CD4-positive, CD25-positive, alpha-beta regulatory T cell (primary cell): ENCODE measurements around the gene STAB2. TPM values are rescaled to one million over a fixed set of nuclear protein-coding genes. Genes with fewer than 3 reads are reported as not detected.

Experiments
- ATAC-seq, 2 donors: fragments of 150-1000 bp; cut with Tn5 transposase; one replicate each; pipeline ENCODE4 v1.10.0; 2021; ENCODE audit warnings: low read depth in 2 of 2, moderate number of reproducible peaks in 2 of 2, moderate library complexity in 1 of 2
- DNase-seq, 3 donors: peaks; one replicate each; pipeline versions ENCODE4 v3.0.0 to v3.0.0-alpha.2; 2012 to 2022; ENCODE audit warnings: mixed read lengths in 1 of 3
- H3K27ac ChIP-seq: one replicate; pipeline ENCODE4 v1.7.0; 2013; ENCODE audit warnings: mild to moderate bottlenecking, low read length; ENCODE audit not compliant: insufficient read depth, poor library complexity, severe bottlenecking
- H3K27me3 ChIP-seq: one replicate; pipeline ENCODE4 v1.7.0; 2013; ENCODE audit warnings: low read length; ENCODE audit not compliant: control insufficient read depth, insufficient read depth
- H3K36me3 ChIP-seq: one replicate; pipeline ENCODE4 v1.7.0; 2013; ENCODE audit warnings: mild to moderate bottlenecking, low read length, moderate library complexity; ENCODE audit not compliant: control insufficient read depth, insufficient read depth
- H3K4me1 ChIP-seq: 2 replicates; pipeline ENCODE4 v1.7.0; 2013; ENCODE audit warnings: mild to moderate bottlenecking, low read length; ENCODE audit not compliant: insufficient read depth, control insufficient read depth, poor library complexity, severe bottlenecking
- H3K4me3 ChIP-seq: one replicate; pipeline ENCODE4 v1.7.0; 2013; ENCODE audit warnings: low read depth, mild to moderate bottlenecking, low read length, moderate library complexity
- H3K9me3 ChIP-seq, 2 experiments: 1 replicate in 1 of 2; 2 replicates in 1 of 2; pipeline ENCODE4 v1.7.0; 2013; ENCODE audit warnings: low read length in 2 of 2, mild to moderate bottlenecking in 1 of 2, moderate library complexity in 1 of 2; ENCODE audit not compliant: control insufficient read depth in 2 of 2
- H3K27ac Mint-ChIP-seq, 3 donors: one replicate each; pipeline ENCODE4 v1.8.0; 2020 to 2022; ENCODE audit warnings: mild to moderate bottlenecking in 3 of 3, mixed read lengths in 3 of 3, moderate library complexity in 2 of 3
- H3K27me3 Mint-ChIP-seq: one replicate; pipeline ENCODE4 v1.8.0; 2022; ENCODE audit warnings: mild to moderate bottlenecking, mixed read lengths
- H3K36me3 Mint-ChIP-seq: one replicate; pipeline ENCODE4 v1.8.0; 2020; ENCODE audit warnings: mixed read lengths
- H3K4me1 Mint-ChIP-seq, 4 donors: one replicate each; pipeline ENCODE4 v1.8.0; 2020 to 2022; ENCODE audit warnings: mixed read lengths in 4 of 4, mild to moderate bottlenecking in 1 of 4
- H3K4me3 Mint-ChIP-seq, 4 donors: one replicate each; pipeline ENCODE4 v1.8.0; 2020 to 2022; ENCODE audit warnings: mild to moderate bottlenecking in 4 of 4, mixed read lengths in 4 of 4, moderate library complexity in 3 of 4
- H3K9me3 Mint-ChIP-seq, 7 donors: one replicate each; pipeline ENCODE4 v1.8.0; 2020 to 2022; ENCODE audit warnings: mixed read lengths in 7 of 7, mild to moderate bottlenecking in 3 of 7, moderate library complexity in 2 of 7
- polyA plus RNA-seq, 4 donors: library from polyadenylated mRNA; unstranded; fragments of 300-500 nt; fragmentation: Illumina TruSeq; gene quantifications; one replicate each; pipeline ENCODE4 v1.2.3, GENCODE V29; 2021
- total RNA-seq: library from RNA; stranded (reverse); gene quantifications from one replicate; pipeline ENCODE4 v1.2.3, GENCODE V29; 2022

The STAB2 gene
- total and polyA plus RNA-seq, 5 donors from 2014 or later = not detected

DNA sequence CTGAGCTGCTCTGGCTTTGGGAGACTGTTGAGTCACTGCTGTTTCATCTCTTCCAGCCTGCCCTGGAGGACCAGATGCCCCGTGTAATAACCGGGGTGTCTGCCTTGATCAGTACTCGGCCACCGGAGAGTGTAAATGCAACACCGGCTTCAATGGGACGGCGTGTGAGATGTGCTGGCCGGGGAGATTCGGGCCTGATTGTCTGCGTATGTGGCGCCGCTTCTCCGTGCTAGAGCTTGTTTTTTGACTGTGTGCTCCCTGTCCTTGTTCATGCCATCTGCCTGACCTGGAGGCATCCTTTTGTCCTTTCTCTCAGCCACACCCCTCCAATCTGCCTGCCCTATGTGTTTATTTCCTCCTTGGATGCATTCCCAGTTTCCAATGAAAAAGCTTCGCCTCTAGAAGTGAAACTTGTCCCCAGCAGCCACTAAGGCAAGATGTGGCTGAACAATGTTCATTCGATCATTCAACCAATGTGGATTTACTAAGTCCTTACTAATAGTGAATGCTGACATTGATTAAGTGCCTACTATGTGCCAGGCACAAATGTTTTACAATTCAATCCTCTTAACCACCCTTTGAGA is 155.4 kb downstream of the STAB2 start:
- Mint-ChIP-seq H3K27me3 (peaks cover 9% of the 10 kb centered on the region), H3K36me3 (no peaks in the 10 kb centered on the region), H3K9me3 (peaks cover 0 to 3% (median 0%) of the 10 kb centered on the region in 7 donors), H3K4me3 (no peak overlapping the region), H3K27ac (no peak overlapping the region), H3K4me1 (no peaks in the 10 kb centered on the region)
- no peak overlapping the region for H3K4me3 ChIP-seq
- no peaks in the 10 kb centered on the region for H3K36me3 ChIP-seq
- H3K4me1 ChIP-seq = no peaks in the 10 kb centered on the region
- DNase-seq (no peak), ATAC-seq (no peak)
- H3K27me3 ChIP-seq = no peaks in the 10 kb centered on the region
- no peaks in the 10 kb centered on the region for H3K9me3 ChIP-seq
- no peak overlapping the region for H3K27ac ChIP-seq

DNA sequence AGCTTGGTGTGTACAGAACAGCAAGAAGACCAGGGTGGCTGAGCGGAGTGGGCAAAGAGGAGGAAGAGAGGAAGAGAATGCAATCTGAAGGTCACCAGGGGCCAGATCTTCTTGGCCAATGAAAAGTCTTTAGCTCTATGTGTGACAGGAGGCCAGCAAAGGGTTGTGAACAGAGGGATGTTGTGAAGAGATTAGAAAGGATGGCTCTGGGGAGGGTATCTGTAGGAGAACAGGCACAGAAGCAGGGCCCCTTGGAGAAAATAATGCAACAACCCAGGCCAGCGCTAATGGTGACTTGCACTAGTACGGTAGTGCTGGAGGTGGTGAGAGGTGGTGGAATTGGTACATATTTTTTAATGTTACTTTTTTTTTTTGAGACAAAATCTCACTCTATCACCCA is 156.7 kb downstream of the STAB2 start:
- H3K4me3 ChIP-seq = no peak overlapping the region
- ATAC-seq (no peak), DNase-seq (no peak)
- no peaks in the 10 kb centered on the region for H3K27me3 ChIP-seq
- Mint-ChIP-seq H3K4me3 (no peak overlapping the region), H3K27ac (no peak overlapping the region), H3K36me3 (no peaks in the 10 kb centered on the region), H3K9me3 (peaks cover 0 to 3% (median 0%) of the 10 kb centered on the region in 7 donors), H3K4me1 (no peaks in the 10 kb centered on the region), H3K27me3 (peaks cover 9% of the 10 kb centered on the region)
- H3K4me1 ChIP-seq = no peaks in the 10 kb centered on the region
- H3K27ac ChIP-seq = no peak overlapping the region
- H3K36me3 ChIP-seq = no peaks in the 10 kb centered on the region
- H3K9me3 ChIP-seq = no peaks in the 10 kb centered on the region

DNA sequence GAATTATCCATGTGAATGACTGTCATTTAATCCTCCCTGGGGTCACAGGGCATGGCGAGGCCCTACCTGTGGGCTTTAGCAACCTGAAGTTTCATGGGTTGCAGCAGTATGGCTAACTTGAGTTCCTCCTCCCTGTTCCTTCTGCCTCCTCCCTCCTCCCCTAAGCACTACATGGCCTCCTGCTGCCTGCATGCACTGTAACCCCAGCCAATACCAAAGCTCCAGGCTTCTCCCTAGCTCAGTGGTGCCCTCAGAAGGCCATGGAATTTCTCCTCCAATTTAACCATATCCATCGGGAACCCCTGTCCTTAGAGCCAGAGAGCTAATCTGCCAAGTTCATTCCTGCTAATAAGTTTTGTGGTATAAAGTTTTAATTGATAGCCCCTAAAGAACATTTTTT is 158.9 kb downstream of the STAB2 start:
- no peaks in the 10 kb centered on the region for H3K27me3 ChIP-seq
- ATAC-seq (no peak), DNase-seq (no peak)
- H3K27ac ChIP-seq = no peak overlapping the region
- H3K9me3 ChIP-seq = no peaks in the 10 kb centered on the region
- Mint-ChIP-seq H3K9me3 (no peaks in the 10 kb centered on the region), H3K27ac (no peak overlapping the region), H3K27me3 (no peaks in the 10 kb centered on the region), H3K36me3 (no peaks in the 10 kb centered on the region), H3K4me1 (no peaks in the 10 kb centered on the region), H3K4me3 (no peak overlapping the region)
- H3K4me3 ChIP-seq = no peak overlapping the region
- no peaks in the 10 kb centered on the region for H3K36me3 ChIP-seq
- H3K4me1 ChIP-seq = no peaks in the 10 kb centered on the region

DNA sequence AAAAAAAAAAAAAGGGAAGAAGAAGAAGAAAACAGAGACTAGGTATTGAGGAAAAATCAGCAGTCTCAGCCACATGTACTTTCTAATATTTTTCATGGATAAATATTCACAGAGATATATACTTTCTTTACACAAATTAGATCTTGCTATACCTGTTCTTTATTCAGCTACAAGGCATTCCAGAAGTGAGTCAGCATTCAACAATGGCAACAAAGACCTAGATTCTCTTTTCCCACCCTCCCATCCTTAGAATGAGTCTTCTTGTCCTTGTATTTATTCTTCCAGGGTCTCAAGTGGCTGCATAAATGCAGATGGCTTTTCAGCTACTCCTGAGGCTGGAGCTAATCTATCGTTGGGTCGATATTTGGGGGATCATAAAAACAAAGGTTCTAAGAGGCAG is 160.9 kb downstream of the STAB2 start:
- no peaks in the 10 kb centered on the region for H3K36me3 Mint-ChIP-seq
- no peaks in the 10 kb centered on the region for H3K36me3 ChIP-seq
- H3K9me3 Mint-ChIP-seq = no peaks in the 10 kb centered on the region
- no peaks in the 10 kb centered on the region for H3K9me3 ChIP-seq
- H3K27ac Mint-ChIP-seq = no peak overlapping the region
- no peak overlapping the region for H3K27ac ChIP-seq
- no peak for ATAC-seq
- no peak for DNase-seq
- no peaks in the 10 kb centered on the region for H3K27me3 Mint-ChIP-seq
- H3K4me3 Mint-ChIP-seq = no peak overlapping the region
- no peak overlapping the region for H3K4me3 ChIP-seq
- H3K4me1 ChIP-seq = no peaks in the 10 kb centered on the region
- no peaks in the 10 kb centered on the region for H3K4me1 Mint-ChIP-seq
- H3K27me3 ChIP-seq = peaks cover 2% of the 10 kb centered on the region

DNA sequence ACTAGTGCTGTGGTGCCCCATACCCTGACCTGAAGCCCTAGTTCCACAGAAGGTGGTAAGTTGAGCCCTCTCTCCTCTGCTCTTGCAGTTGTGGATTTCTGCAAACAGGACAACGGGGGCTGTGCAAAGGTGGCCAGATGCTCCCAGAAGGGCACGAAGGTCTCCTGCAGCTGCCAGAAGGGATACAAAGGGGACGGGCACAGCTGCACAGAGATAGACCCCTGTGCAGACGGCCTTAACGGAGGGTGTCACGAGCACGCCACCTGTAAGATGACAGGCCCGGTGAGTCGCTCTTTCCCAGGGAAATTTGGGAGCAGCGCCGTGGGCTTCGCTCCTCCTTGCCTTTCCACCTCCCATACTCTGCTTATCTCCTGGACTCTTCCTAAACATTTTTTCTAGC is 161.8 kb downstream of the STAB2 start:
- no peak for DNase-seq
- H3K4me1 Mint-ChIP-seq = no peaks in the 10 kb centered on the region
- H3K36me3 Mint-ChIP-seq = no peaks in the 10 kb centered on the region
- Histone ChIP-seq H3K36me3 (no peaks in the 10 kb centered on the region), H3K9me3 (no peaks in the 10 kb centered on the region), H3K4me1 (no peaks in the 10 kb centered on the region), H3K4me3 (no peak overlapping the region), H3K27me3 (peaks cover 2% of the 10 kb centered on the region), H3K27ac (no peak overlapping the region)
- H3K27me3 Mint-ChIP-seq = no peaks in the 10 kb centered on the region
- H3K4me3 Mint-ChIP-seq = no peak overlapping the region
- no peaks in the 10 kb centered on the region for H3K9me3 Mint-ChIP-seq
- H3K27ac Mint-ChIP-seq = no peak overlapping the region
- no peak for ATAC-seq

DNA sequence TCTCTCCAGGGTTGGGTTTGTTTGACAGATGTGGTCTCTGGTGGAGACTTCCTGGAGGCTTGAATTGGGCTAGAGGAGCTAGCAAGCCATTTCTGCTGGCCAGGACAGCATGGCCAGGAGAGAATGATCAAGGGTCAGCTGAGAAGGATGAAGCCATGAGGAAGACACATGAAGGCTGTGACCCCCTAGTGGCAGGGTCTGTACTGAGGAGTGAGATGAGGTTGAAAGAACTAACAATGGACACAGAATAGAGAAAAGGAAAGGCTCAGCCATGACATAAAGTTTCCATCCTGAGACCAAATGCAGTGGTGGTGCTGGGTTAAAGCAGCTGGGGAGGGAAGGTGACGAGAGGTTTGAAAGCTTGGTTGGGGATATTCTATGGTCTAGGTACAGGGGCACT is 164.1 kb downstream of the STAB2 start:
- H3K4me3 ChIP-seq = no peak overlapping the region
- no peaks in the 10 kb centered on the region for H3K36me3 Mint-ChIP-seq
- H3K27me3 Mint-ChIP-seq = no peaks in the 10 kb centered on the region
- no peak overlapping the region for H3K27ac ChIP-seq
- peaks cover 2% of the 10 kb centered on the region for H3K27me3 ChIP-seq
- no peaks in the 10 kb centered on the region for H3K4me1 ChIP-seq
- no peak overlapping the region for H3K4me3 Mint-ChIP-seq
- ATAC-seq = no peak
- no peak for DNase-seq
- H3K27ac Mint-ChIP-seq = no peak overlapping the region
- no peaks in the 10 kb centered on the region for H3K36me3 ChIP-seq
- no peaks in the 10 kb centered on the region for H3K4me1 Mint-ChIP-seq
- H3K9me3 Mint-ChIP-seq = no peaks in the 10 kb centered on the region
- no peaks in the 10 kb centered on the region for H3K9me3 ChIP-seq

DNA sequence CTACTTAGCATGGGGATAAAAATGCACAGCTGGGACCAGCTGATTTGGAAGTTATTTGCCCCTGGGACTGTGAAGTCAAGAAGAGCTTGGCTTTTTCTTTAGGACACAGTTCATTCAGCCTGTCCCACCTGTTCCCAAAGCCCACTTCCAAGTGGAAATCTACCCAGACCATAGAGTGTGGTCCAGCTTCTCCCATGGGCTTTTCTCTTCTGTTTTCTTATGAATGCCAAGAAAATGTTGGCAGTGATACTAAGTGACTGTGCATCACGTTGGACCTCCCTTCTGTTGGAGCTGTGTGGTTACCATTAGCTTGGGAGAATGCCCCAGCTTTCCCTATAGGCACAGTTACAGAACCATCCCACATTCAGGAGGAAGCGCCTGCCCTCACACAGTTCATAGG is 164.5 kb downstream of the STAB2 start:
- Mint-ChIP-seq H3K4me3 (no peak overlapping the region), H3K9me3 (no peaks in the 10 kb centered on the region), H3K4me1 (no peaks in the 10 kb centered on the region), H3K27me3 (no peaks in the 10 kb centered on the region), H3K27ac (no peak overlapping the region), H3K36me3 (no peaks in the 10 kb centered on the region)
- no peak for DNase-seq
- H3K27me3 ChIP-seq = peaks cover 2% of the 10 kb centered on the region
- no peak overlapping the region for H3K4me3 ChIP-seq
- no peaks in the 10 kb centered on the region for H3K36me3 ChIP-seq
- no peak overlapping the region for H3K27ac ChIP-seq
- H3K4me1 ChIP-seq = no peaks in the 10 kb centered on the region
- no peak for ATAC-seq
- H3K9me3 ChIP-seq = no peaks in the 10 kb centered on the region

DNA sequence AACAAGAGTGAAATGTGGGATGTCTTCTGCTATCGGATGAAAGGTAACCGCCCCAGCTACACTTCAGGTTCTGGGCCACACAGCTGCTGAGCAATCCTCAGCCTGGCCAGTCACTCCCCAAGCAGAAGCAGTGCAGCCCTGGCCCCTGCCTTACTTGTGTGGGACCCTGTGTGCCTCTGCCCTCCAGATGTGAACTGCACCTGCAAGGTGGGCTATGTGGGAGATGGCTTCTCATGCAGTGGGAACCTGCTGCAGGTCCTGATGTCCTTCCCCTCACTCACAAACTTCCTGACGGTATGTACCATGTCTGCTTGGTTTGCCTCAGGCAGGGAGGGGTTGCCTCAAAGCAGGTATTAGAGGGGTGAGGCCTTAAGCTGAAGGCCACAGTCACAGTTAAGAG is 168.4 kb downstream of the STAB2 start:
- H3K27ac Mint-ChIP-seq = no peak overlapping the region
- Histone ChIP-seq H3K27ac (no peak overlapping the region), H3K27me3 (peaks cover 2% of the 10 kb centered on the region), H3K36me3 (no peaks in the 10 kb centered on the region), H3K4me3 (no peak overlapping the region), H3K9me3 (no peaks in the 10 kb centered on the region), H3K4me1 (no peaks in the 10 kb centered on the region)
- no peak for DNase-seq
- H3K27me3 Mint-ChIP-seq = no peaks in the 10 kb centered on the region
- H3K36me3 Mint-ChIP-seq = no peaks in the 10 kb centered on the region
- ATAC-seq = no peak
- no peaks in the 10 kb centered on the region for H3K9me3 Mint-ChIP-seq
- H3K4me1 Mint-ChIP-seq = peaks cover 0 to 3% (median 0%) of the 10 kb centered on the region in 4 donors
- H3K4me3 Mint-ChIP-seq = no peak overlapping the region
